Measurements from ENCODE around the gene WFDC9. TPM values are rescaled to one million over a fixed set of nuclear protein-coding genes. Genes with fewer than 3 reads are reported as not detected.
A peak's percentile ranks its signal among the peaks of the same experiment; 100 is the strongest.
"Not testable (repeated sequence)": the region's sequence is repeated elsewhere in the genome, so short reads cannot be mapped to it uniquely, and the experiment has no call there.

The WFDC9 gene
- total RNA-seq, 1 donor from 2014 or later = not detected

- Mint-ChIP-seq H3K4me1 (ENCODE audit: low read depth) (no peaks in the 10 kb centered on the region), H3K27ac (ENCODE audit: unreplicated experiment) (no peak overlapping the region), H3K9me3 (ENCODE audit: low read depth) (peaks cover 4% of the 10 kb centered on the region), H3K4me3 (ENCODE audit: unreplicated experiment) (no peak overlapping the region), H3K27me3 (ENCODE audit: low read depth) (peaks cover 27% of the 10 kb centered on the region), H3K36me3 (ENCODE audit: low read depth) (peaks cover 4% of the 10 kb centered on the region)
- DNase-seq (ENCODE audit: low spot score) = no peak
- TF ChIP-seq CTCF (IDR thresholded peaks at IDR 0.05) = no peak
Observed at GRCh38 chr20:45593498-45593897, 37.6 kb downstream of the WFDC9 start.

- Mint-ChIP-seq H3K36me3 (ENCODE audit: low read depth) (peaks cover 4% of the 10 kb centered on the region), H3K9me3 (ENCODE audit: low read depth) (peaks cover 4% of the 10 kb centered on the region), H3K27me3 (ENCODE audit: low read depth) (peaks cover 22% of the 10 kb centered on the region), H3K4me1 (ENCODE audit: low read depth) (no peaks in the 10 kb centered on the region), H3K27ac (ENCODE audit: unreplicated experiment) (no peak overlapping the region), H3K4me3 (ENCODE audit: unreplicated experiment) (no peak overlapping the region)
- peak; percentile 76 for TF ChIP-seq CTCF (IDR thresholded peaks at IDR 0.05)
- DNase-seq (ENCODE audit: low spot score) = no peak
Observed at GRCh38 chr20:45592574-45593189, 38.4 kb downstream of the WFDC9 start.

GRCh38 chr20:45589725-45590124 is 41.4 kb downstream of the WFDC9 start:
- peaks cover 4% of the 10 kb centered on the region for H3K36me3 Mint-ChIP-seq (ENCODE audit: low read depth)
- H3K9me3 Mint-ChIP-seq (ENCODE audit: low read depth) = peaks cover 4% of the 10 kb centered on the region
- no peak overlapping the region for H3K27ac Mint-ChIP-seq (ENCODE audit: unreplicated experiment)
- TF ChIP-seq CTCF (IDR thresholded peaks at IDR 0.05) = no peak
- no peak for DNase-seq (ENCODE audit: low spot score)
- H3K4me1 Mint-ChIP-seq (ENCODE audit: low read depth) = no peaks in the 10 kb centered on the region
- no peak overlapping the region for H3K4me3 Mint-ChIP-seq (ENCODE audit: unreplicated experiment)
- peaks cover 17% of the 10 kb centered on the region for H3K27me3 Mint-ChIP-seq (ENCODE audit: low read depth)

GRCh38 chr20:45588800-45589199 is 42.3 kb downstream of the WFDC9 start:
- H3K27ac Mint-ChIP-seq (ENCODE audit: unreplicated experiment) = no peak overlapping the region
- H3K4me1 Mint-ChIP-seq (ENCODE audit: low read depth) = no peaks in the 10 kb centered on the region
- H3K27me3 Mint-ChIP-seq (ENCODE audit: low read depth) = peaks cover 12% of the 10 kb centered on the region
- peaks cover 4% of the 10 kb centered on the region for H3K9me3 Mint-ChIP-seq (ENCODE audit: low read depth)
- no peak overlapping the region for H3K4me3 Mint-ChIP-seq (ENCODE audit: unreplicated experiment)
- TF ChIP-seq CTCF (IDR thresholded peaks at IDR 0.05) = no peak
- DNase-seq (ENCODE audit: low spot score) = no peak
- H3K36me3 Mint-ChIP-seq (ENCODE audit: low read depth) = peaks cover 3% of the 10 kb centered on the region

GRCh38 chr20:45585986-45586385 is 45.1 kb downstream of the WFDC9 start:
- H3K9me3 Mint-ChIP-seq (ENCODE audit: low read depth); H3K4me3 Mint-ChIP-seq (ENCODE audit: unreplicated experiment); H3K36me3 Mint-ChIP-seq (ENCODE audit: low read depth); H3K4me1 Mint-ChIP-seq (ENCODE audit: low read depth); H3K27ac Mint-ChIP-seq (ENCODE audit: unreplicated experiment); DNase-seq (ENCODE audit: low spot score): not testable (repeated sequence)
- H3K27me3 Mint-ChIP-seq (ENCODE audit: low read depth) = peaks cover 21% of the 10 kb centered on the region

- H3K27ac Mint-ChIP-seq (ENCODE audit: unreplicated experiment); H3K4me1 Mint-ChIP-seq (ENCODE audit: low read depth); H3K4me3 Mint-ChIP-seq (ENCODE audit: unreplicated experiment); H3K9me3 Mint-ChIP-seq (ENCODE audit: low read depth); H3K36me3 Mint-ChIP-seq (ENCODE audit: low read depth); DNase-seq (ENCODE audit: low spot score): not testable (repeated sequence)
- H3K27me3 Mint-ChIP-seq (ENCODE audit: low read depth) = peaks cover 29% of the 10 kb centered on the region
Observed at GRCh38 chr20:45584294-45584693, 46.8 kb downstream of the WFDC9 start.
